COR-L47 (cell line): ENCODE measurements around the gene ZSCAN12.

Experiments used
- DNase-seq: peaks from one replicate; lab custom pipeline; 2025; lab: John Stamatoyannopoulos, UW

The ZSCAN12 gene

GRCh38 chr6:28353981-28354676 is 45.4 kb downstream of the ZSCAN12 start:
- peak; percentile 53 for DNase-seq

- DNase-seq = no peak
These were observed 46.2 kb downstream of the ZSCAN12 start for GRCh38 chr6:28353356-28353755.

- no peak for DNase-seq
These were observed 48.0 kb downstream of the ZSCAN12 start for GRCh38 chr6:28351493-28351925.

GRCh38 chr6:28351087-28351486 is 48.5 kb downstream of the ZSCAN12 start:
- no peak for DNase-seq

GRCh38 chr6:28349892-28350737 is 49.4 kb downstream of the ZSCAN12 start, which contains the start of gene ZKSCAN3:
TSS of gene ZKSCAN3 (plus strand) at chr6:28349947. CDS start at chr6:28359587, 9,640 bp downstream.
- peak; percentile 84 for DNase-seq

- DNase-seq = no peak
These were observed 50.1 kb downstream of the ZSCAN12 start for GRCh38 chr6:28349344-28349891.

GRCh38 chr6:28347119-28347518 is 52.4 kb downstream of the ZSCAN12 start:
- DNase-seq = no peak

GRCh38 chr6:28345201-28345600 is 54.3 kb downstream of the ZSCAN12 start:
- DNase-seq = no peak

GRCh38 chr6:28343898-28344677 is 55.5 kb downstream of the ZSCAN12 start:
- DNase-seq = no peak

- no peak for DNase-seq
These were observed 59.0 kb downstream of the ZSCAN12 start for GRCh38 chr6:28340310-28341095.

GRCh38 chr6:28337121-28337520 is 62.4 kb downstream of the ZSCAN12 start:
- DNase-seq = no peak

- DNase-seq = peak; percentile 3
These were observed 63.0 kb downstream of the ZSCAN12 start for GRCh38 chr6:28336284-28337120.

- peak; percentile 71 for DNase-seq
These were observed 63.8 kb downstream of the ZSCAN12 start, which contains the start of gene ZSCAN31 for GRCh38 chr6:28335564-28336283. TSS of gene ZSCAN31 (minus strand) at chr6:28336148. CDS start at chr6:28329683, 6,465 bp downstream.

- DNase-seq = no peak
These were observed 64.4 kb downstream of the ZSCAN12 start for GRCh38 chr6:28335040-28335563.

GRCh38 chr6:28334286-28335039 is 65.1 kb downstream of the ZSCAN12 start:
- DNase-seq = no peak

- no peak for DNase-seq
These were observed 65.9 kb downstream of the ZSCAN12 start for GRCh38 chr6:28333599-28334018.

- DNase-seq = no peak
These were observed 66.5 kb downstream of the ZSCAN12 start for GRCh38 chr6:28333047-28333446.

- DNase-seq = no peak
These were observed 69.5 kb downstream of the ZSCAN12 start for GRCh38 chr6:28330041-28330440.
